HepG2 (cell line): ENCODE data around the gene SLCO3A1. TPM values are rescaled to one million over a fixed set of nuclear protein-coding genes. Genes with fewer than 3 reads are reported as not detected.

ENCODE experiments used
- ATAC-seq: fragments of 200-7000 bp; cut with Tn5 transposase; 3 replicates; pipeline ENCODE4 v1.9.1; 2020; ENCODE audit warnings: mild to moderate bottlenecking, moderate library complexity
- BruUV-seq: library from RNA; stranded (reverse); fragments of 400-500 nt; replicated peaks from 2 replicates; lab custom pipeline; 2021; lab: Mats Ljungman, UMichigan
- CTCF ChIA-PET: fragments of 300-600 bp; formaldehyde crosslinking; extraction: SDS; loops from one replicate; lab custom pipeline; 2021; ENCODE audit warnings: low total read pairs, inconsistent platforms, low intra/inter-chr PET ratio; lab: Yijun Ruan, JAX
- POLR2A ChIA-PET: fragments of 350-600 bp; sonication (Branson Sonifier 250); formaldehyde crosslinking; loops from one replicate; lab custom pipeline; 2020; ENCODE audit warnings: antibody characterized with exemption, inconsistent platforms; lab: Yijun Ruan, JAX
- DNase-seq: peaks from one replicate; pipeline ENCODE4 v3.0.0-alpha.2; 2015; ENCODE audit warnings: low spot score
- FAIRE-seq: peaks from 3 replicates; lab custom pipeline; 2011; peaks lifted over from hg19 to GRCh38; lab: Jason Lieb, UNC
- H2AFZ ChIP-seq: one replicate; pipeline ENCODE4 v1.6.1; 2011; ENCODE audit warnings: low read length, inconsistent platforms
- H3K27ac ChIP-seq: fragments of 300-600 bp; 3 replicates; pipeline ENCODE4 v1.8.0; 2011; ENCODE audit warnings: mixed run types, mild to moderate bottlenecking, mixed read lengths, low read length, inconsistent platforms; ENCODE audit not compliant: insufficient read depth; ENCODE audit errors: extremely low read length
- H3K27me3 ChIP-seq, 2 experiments: fragments of 200-600 bp in 1 of 2; 2 replicates in 1 of 2; 3 replicates in 1 of 2; pipeline versions ENCODE4 v1.6.0 to v1.8.0; 2011; ENCODE audit warnings: low read length in 2 of 2, mild to moderate bottlenecking in 2 of 2, moderate library complexity in 2 of 2, inconsistent platforms in 1 of 2; ENCODE audit not compliant: insufficient read depth in 2 of 2, control insufficient read depth in 1 of 2
- H3K36me3 ChIP-seq, 2 experiments: fragments of 200-600 bp in 1 of 2; replicated peaks in 1 of 2; 2 replicates in 1 of 2; 3 replicates in 1 of 2; pipeline versions ENCODE4 v1.5.1 to v1.8.0; 2011; ENCODE audit warnings: low read length in 2 of 2, inconsistent platforms in 1 of 2; ENCODE audit not compliant: insufficient read depth in 2 of 2, control insufficient read depth in 1 of 2
- H3K4me1 ChIP-seq: 2 replicates; pipeline ENCODE4 v1.5.1; 2012; ENCODE audit warnings: low read length, inconsistent platforms; ENCODE audit not compliant: insufficient read depth
- H3K4me2 ChIP-seq: 2 replicates; pipeline ENCODE4 v1.6.0; 2011; ENCODE audit warnings: low read depth, low read length, inconsistent platforms
- H3K4me3 ChIP-seq, 3 experiments: fragments of 200-600 bp in 1 of 3; sonication (generic), shearing (Covaris generic) in 1 of 3; replicated peaks in 1 of 3; 2 replicates each; pipeline ENCODE4 v1.5.1; 2011 to 2016; ENCODE audit warnings: low read length in 3 of 3, inconsistent platforms in 2 of 3, low read depth in 2 of 3, mild to moderate bottlenecking in 2 of 3, control low read depth in 1 of 3, mixed read lengths in 1 of 3; ENCODE audit not compliant: insufficient read depth in 1 of 3
- H3K79me2 ChIP-seq: one replicate; pipeline ENCODE4 v1.6.1; 2011; ENCODE audit warnings: low read length, inconsistent platforms; ENCODE audit not compliant: insufficient read depth
- H3K9ac ChIP-seq: 2 replicates; pipeline ENCODE4 v1.6.0; 2011; ENCODE audit warnings: mild to moderate bottlenecking, low read depth, low read length, inconsistent platforms; ENCODE audit not compliant: insufficient read depth
- H3K9me3 ChIP-seq: 2 replicates; pipeline ENCODE4 v1.5.1; 2012; ENCODE audit warnings: mild to moderate bottlenecking, low read length
- H4K20me1 ChIP-seq: 2 replicates; pipeline ENCODE4 v1.6.0; 2011; ENCODE audit warnings: inconsistent platforms, mild to moderate bottlenecking, low read length, moderate library complexity; ENCODE audit not compliant: insufficient read depth
- FOXP1 ChIP-seq, 2 experiments: fragments of 450-650 bp in 1 of 2; IDR thresholded peaks; 2 replicates each; pipeline ENCODE4 v1.6.1; 2017 to 2018; ENCODE audit warnings: antibody characterized with exemption in 1 of 2
- HNF1B ChIP-seq: sonication (generic); formaldehyde crosslinking; IDR thresholded peaks from 2 replicates; pipeline ENCODE4 v1.5.1; 2020; ENCODE audit warnings: mild to moderate bottlenecking, moderate library complexity, missing genetic modification reagents
- MEIS1 ChIP-seq: sonication (generic); formaldehyde crosslinking; IDR thresholded peaks from 2 replicates; pipeline ENCODE4 v1.9.0; 2021; ENCODE audit warnings: mild to moderate bottlenecking, missing genetic modification reagents, moderate library complexity, borderline replicate concordance
- ONECUT2 ChIP-seq: sonication (generic); formaldehyde crosslinking; IDR thresholded peaks from 2 replicates; pipeline ENCODE4 v1.4.0; 2020; ENCODE audit warnings: missing genetic modification reagents
- PAXIP1 ChIP-seq: sonication (generic); formaldehyde crosslinking; conservative IDR thresholded peaks from 2 replicates; pipeline ENCODE4 v1.4.0; 2020; ENCODE audit warnings: mild to moderate bottlenecking, missing genetic modification reagents, moderate library complexity
- PBX3 ChIP-seq: sonication (generic); formaldehyde crosslinking; IDR thresholded peaks from 2 replicates; pipeline ENCODE4 v1.8.1; 2023; ENCODE audit warnings: missing genetic modification reagents, inconsistent platforms, borderline replicate concordance
- POLR2A ChIP-seq, 2 experiments: IDR thresholded peaks; 2 replicates each; pipeline ENCODE4 v1.6.1; 2011; ENCODE audit warnings: low read depth in 2 of 2, low read length in 2 of 2, mild to moderate bottlenecking in 1 of 2, moderate library complexity in 1 of 2; ENCODE audit not compliant: insufficient read depth in 1 of 2
- SOX6 ChIP-seq, 2 experiments: fragments of 450-650 bp in 1 of 2; sonication (generic) in 1 of 2; formaldehyde crosslinking in 1 of 2; IDR thresholded peaks; 2 replicates each; pipeline versions ENCODE4 v1.4.0 to v1.6.1; 2017 to 2020; ENCODE audit warnings: antibody characterized with exemption in 1 of 2, mild to moderate bottlenecking in 1 of 2, missing genetic modification reagents in 1 of 2
- TBX2 ChIP-seq: sonication (generic); formaldehyde crosslinking; IDR thresholded peaks from 2 replicates; pipeline ENCODE4 v1.5.0; 2020; ENCODE audit warnings: missing genetic modification reagents, mild to moderate bottlenecking, borderline replicate concordance
- YEATS2 ChIP-seq: sonication (generic); formaldehyde crosslinking; IDR thresholded peaks from 2 replicates; pipeline ENCODE4 v1.4.0; 2020; ENCODE audit warnings: missing genetic modification reagents, borderline replicate concordance
- ZNF136 ChIP-seq: sonication (generic); formaldehyde crosslinking; IDR thresholded peaks from 2 replicates; pipeline ENCODE4 v1.8.1; 2022; ENCODE audit warnings: low read depth, mild to moderate bottlenecking, moderate library complexity, missing genetic modification reagents
- ZNF362 ChIP-seq: sonication (generic); formaldehyde crosslinking; IDR thresholded peaks from 2 replicates; pipeline ENCODE4 v1.4.0; 2020; ENCODE audit warnings: missing genetic modification reagents, mild to moderate bottlenecking, borderline replicate concordance
- ZNF589 ChIP-seq: sonication (generic); formaldehyde crosslinking; conservative IDR thresholded peaks from 2 replicates; pipeline ENCODE4 v1.8.0; 2022; ENCODE audit warnings: mild to moderate bottlenecking, moderate library complexity, missing genetic modification reagents
- ZNF652 ChIP-seq: IDR thresholded peaks from 2 replicates; pipeline ENCODE4 v1.6.1; 2016; ENCODE audit warnings: low read depth, borderline replicate concordance
- WGBS: methylation state at CpG from one replicate; pipeline ENCODE4 v1.1.6; 2017; ENCODE audit warnings: low lambda C conversion rate; 5-methylcytosine and 5-hydroxymethylcytosine counted together
- in situ Hi-C: cut with HindIII; loops from 2 replicates; pipeline ENCODE4 v1.10.0; 2017; ENCODE audit warnings: low pct_unique_long_range_greater_than_20kb; ENCODE audit not compliant: extremely low pct_ligation_motif_present
- intact Hi-C: fragments of 100-400 bp; cut with micrococcal nuclease; formaldehyde crosslinking; loops from one replicate; pipeline ENCODE4 v1.10.0; 2022; ENCODE audit not compliant: unreplicated experiment
- polyA plus RNA-seq, 8 experiments: library from polyadenylated mRNA; depleted of rRNA in 3 of 8; stranded (reverse) in 7 of 8; unstranded in 1 of 8; fragments of >200 nt; fragmentation: Illumina TruSeq in 4 of 8; extraction: Trizol in 4 of 8; gene quantifications; 2 replicates each; pipeline versions ENCODE4 v1.2.1 to v1.2.3, GENCODE V29; 2011 to 2016; ENCODE audit warnings: low read depth in 4 of 8, missing spikeins in 1 of 8, mixed read lengths in 1 of 8; ENCODE audit not compliant: insufficient read depth in 1 of 8
- total RNA-seq, 5 experiments: library from RNA; depleted of rRNA; stranded (reverse); fragments of >200 nt; fragmentation: Illumina TruSeq; extraction: Trizol; gene quantifications; 2 replicates each; pipeline ENCODE4 v1.2.3, GENCODE V29; 2016; ENCODE audit warnings: low read depth in 1 of 5

The SLCO3A1 gene
- total and polyA plus RNA-seq, 2 of the 13 experiments (the other 11 are each of a cell fraction or from before 2014, with no cell fraction given): 0.02 TPM; not detected in 1

GRCh38 chr15:92163641-92164040, 310.1 kb downstream of the SLCO3A1 start (continued):
- TF ChIP-seq ZNF136 (no peak), SOX6 (IDR thresholded peaks at IDR 0.05) (no peak), SOX6 (CRISPR knock-in tag; IDR thresholded peaks at IDR 0.05) (no peak), ZNF589 (CRISPR knock-in tag) (no peak)

GRCh38 chr15:92164327-92165000, 311.0 kb downstream of the SLCO3A1 start:
- Histone ChIP-seq H3K4me3 (peak overlapping the region in 1 of 3 experiments; percentile 51; a peak in 1 of 6 replicates), H2AFZ (peak overlapping the region; percentile 76), H4K20me1 (no peaks in the 10 kb centered on the region), H3K27me3 (no peaks in the 10 kb centered on the region), H3K4me2 (peak overlapping the region; percentile 74), H3K9me3 (no peaks in the 10 kb centered on the region), H3K27ac (peak overlapping the region; percentile 86), H3K4me1 (peaks cover 69% of the 10 kb centered on the region), H3K79me2 (no peaks in the 10 kb centered on the region), H3K36me3 (no peaks in the 10 kb centered on the region), H3K9ac (peak overlapping the region; percentile 57)
- WGBS: 24% methylated on average over 7 of the region's 10 CpGs
- in situ Hi-C loops: no loop called here
- intact Hi-C loops: no loop called here
- DNase-seq (peak; percentile 88), ATAC-seq (peak; percentile 95), FAIRE-seq (peak; percentile 96)
- CTCF ChIA-PET: no interaction called here
- POLR2A ChIA-PET: no interaction called here
- TSS peak; percentile 61 for BruUV-seq
- TF ChIP-seq ZNF362 (peak; percentile 97), PAXIP1 (CRISPR knock-in tag) (peak; percentile 93), PBX3 (CRISPR knock-in tag) (no peak), ONECUT2 (CRISPR knock-in tag) (peak; percentile 83), MEIS1 (0 out of 2 replicates have a peak, but pooled peaks have one; percentile 50), YEATS2 (CRISPR knock-in tag) (no peak), TBX2 (CRISPR knock-in tag) (peak; percentile 87; the same call in 1 of the 2 replicates), ZNF652 (no peak), POLR2A (IDR thresholded peaks at IDR 0.05; ENCODE audit: insufficient read depth in 1 of 2, low read depth in 2 of 2, low read length in 2 of 2) (peak in 1 of 2 experiments; percentile 69; a peak in 2 of 4 replicates), FOXP1 (IDR thresholded peaks at IDR 0.05) (no peak), FOXP1 (CRISPR knock-in tag; IDR thresholded peaks at IDR 0.05) (peak; percentile 41; the same call in 1 of the 2 replicates), HNF1B (CRISPR knock-in tag) (peak; percentile 45; the same call in 1 of the 2 replicates)
